Measurements from ENCODE around the gene MB.

The MB gene

DNA sequence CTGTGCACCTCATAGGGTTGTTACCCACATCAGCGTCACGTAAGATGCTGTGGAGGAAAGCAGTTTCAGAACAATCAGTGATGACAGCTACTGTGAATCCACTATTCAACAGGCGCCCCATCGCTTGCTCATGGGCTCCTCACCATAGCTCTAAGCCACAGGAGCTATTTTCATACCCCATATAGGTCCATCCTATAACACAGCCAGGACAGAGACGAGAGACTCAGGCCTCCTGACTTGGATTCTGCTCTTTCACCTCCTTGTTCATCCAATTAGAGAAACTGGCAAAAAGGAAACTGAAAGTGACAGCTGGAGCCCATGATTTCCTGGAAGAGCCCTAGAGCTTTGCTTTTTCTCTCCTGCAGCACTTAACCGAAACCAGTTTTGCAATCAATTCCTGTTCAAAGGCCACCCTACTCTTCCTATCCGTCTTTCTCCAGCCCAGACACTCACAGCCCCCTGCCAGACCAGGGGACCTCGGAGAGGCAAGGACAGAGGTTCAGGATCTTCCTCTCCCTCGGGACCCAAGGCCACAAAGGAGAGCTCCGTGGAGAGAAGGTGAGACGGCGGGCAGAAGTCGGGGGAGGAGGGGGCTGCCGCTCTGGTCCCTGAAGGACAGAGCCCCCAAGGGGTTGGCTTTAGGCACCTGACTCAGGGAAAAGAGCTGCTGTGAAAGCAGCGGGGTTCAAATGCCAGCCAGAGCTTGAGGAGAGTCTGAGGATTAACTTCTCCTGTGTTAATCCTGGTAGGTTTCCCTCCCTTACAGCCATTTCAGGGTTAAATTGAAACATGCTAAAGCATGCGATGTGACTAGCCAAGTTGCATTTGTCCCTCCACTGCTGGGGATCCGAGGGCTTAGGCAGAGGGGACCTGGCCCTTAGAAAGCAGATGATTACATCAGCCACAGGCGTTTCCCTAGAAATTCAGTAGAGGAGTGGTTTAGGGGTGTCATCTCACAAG is 31.2 kb upstream of the MB start, which contains the start of gene APOL6:
Gene APOL6, plus strand, starts transcription at position 381 of the 960 bp plus-strand sequence. CDS start 7,980 bp downstream, outside the sequence.
- TF ChIP-seq, protein P1, sequence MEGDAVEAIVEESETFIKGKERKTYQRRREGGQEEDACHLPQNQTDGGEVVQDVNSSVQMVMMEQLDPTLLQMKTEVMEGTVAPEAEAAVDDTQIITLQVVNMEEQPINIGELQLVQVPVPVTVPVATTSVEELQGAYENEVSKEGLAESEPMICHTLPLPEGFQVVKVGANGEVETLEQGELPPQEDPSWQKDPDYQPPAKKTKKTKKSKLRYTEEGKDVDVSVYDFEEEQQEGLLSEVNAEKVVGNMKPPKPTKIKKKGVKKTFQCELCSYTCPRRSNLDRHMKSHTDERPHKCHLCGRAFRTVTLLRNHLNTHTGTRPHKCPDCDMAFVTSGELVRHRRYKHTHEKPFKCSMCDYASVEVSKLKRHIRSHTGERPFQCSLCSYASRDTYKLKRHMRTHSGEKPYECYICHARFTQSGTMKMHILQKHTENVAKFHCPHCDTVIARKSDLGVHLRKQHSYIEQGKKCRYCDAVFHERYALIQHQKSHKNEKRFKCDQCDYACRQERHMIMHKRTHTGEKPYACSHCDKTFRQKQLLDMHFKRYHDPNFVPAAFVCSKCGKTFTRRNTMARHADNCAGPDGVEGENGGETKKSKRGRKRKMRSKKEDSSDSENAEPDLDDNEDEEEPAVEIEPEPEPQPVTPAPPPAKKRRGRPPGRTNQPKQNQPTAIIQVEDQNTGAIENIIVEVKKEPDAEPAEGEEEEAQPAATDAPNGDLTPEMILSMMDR (IDR thresholded peaks at IDR 0.05; ENCODE audit: insufficient read depth, missing control alignments) = no peak
- FAIRE-seq (no peak), DNase-seq (ENCODE audit: insufficient read length, low spot score) (no peak)

DNA sequence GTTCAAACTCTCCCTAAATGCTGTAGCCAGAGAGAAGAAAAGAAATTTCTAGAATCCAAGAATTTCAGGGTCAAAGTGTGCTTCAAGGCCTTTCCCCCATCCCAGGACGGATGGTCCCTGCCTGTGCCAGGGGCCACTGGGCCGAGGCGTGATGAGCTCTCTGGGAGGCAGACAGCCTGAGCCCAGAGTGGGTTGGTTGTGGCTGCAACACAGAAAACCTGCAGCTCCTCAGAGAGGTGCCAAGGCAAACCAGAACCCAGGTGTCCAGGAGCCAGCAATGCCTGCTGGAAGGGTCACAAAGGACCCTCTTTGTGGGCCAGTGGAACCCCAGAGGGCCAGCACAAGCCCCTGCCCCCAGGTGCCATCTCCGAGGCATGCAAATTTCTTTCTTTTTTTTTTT is 28.5 kb upstream of the MB start:
- TF ChIP-seq, protein P1 (IDR thresholded peaks at IDR 0.05; ENCODE audit: insufficient read depth, missing control alignments) = no peak
- DNase-seq (ENCODE audit: insufficient read length, low spot score) (no peak), FAIRE-seq (no peak)

DNA sequence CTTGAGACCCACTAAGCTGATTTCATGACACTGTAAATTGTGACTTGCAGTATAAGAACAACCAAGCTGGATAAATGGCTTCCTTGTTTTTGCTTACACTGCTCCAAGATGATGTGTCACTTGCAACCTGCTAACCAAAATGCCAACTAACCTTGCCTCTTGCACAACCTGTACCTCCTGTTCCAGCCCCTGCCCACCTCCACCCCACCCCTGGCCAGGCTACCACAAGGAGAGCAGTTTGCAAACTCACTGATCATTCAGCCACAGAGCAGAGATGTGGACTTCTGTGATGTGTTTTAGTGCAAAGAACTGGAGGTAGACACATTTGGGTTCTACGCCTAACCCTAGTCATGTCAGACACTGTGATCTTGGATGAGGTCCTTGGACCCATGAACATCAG is 26.9 kb upstream of the MB start:
- no peak for DNase-seq (ENCODE audit: insufficient read length, low spot score)
- FAIRE-seq = no peak
- TF ChIP-seq, protein P1 (IDR thresholded peaks at IDR 0.05; ENCODE audit: insufficient read depth, missing control alignments) = no peak

DNA sequence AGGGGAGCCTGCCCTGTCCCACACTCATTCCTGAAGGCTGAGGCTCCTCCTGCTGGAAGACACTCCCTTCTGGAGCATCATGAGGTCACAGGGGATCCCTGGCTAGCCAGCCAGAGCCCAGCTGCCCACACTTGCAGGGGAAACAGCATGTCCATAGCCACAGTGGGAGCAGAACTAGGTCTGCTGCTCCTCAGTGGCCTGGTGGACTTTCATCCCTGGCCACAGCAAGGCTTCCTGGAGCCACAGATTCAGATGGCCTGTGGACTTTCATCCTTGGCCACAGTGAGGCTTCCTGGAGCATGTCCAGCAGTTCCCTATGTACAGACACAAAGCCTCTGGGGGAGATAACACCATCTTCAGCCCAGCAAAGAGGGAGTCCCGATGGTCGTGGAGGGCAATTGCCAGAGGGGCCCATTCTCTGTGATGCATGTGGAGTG is 25.2 kb upstream of the MB start:
- TF ChIP-seq, protein P1 (IDR thresholded peaks at IDR 0.05; ENCODE audit: insufficient read depth, missing control alignments) = no peak
- FAIRE-seq (no peak), DNase-seq (ENCODE audit: insufficient read length, low spot score) (no peak)

DNA sequence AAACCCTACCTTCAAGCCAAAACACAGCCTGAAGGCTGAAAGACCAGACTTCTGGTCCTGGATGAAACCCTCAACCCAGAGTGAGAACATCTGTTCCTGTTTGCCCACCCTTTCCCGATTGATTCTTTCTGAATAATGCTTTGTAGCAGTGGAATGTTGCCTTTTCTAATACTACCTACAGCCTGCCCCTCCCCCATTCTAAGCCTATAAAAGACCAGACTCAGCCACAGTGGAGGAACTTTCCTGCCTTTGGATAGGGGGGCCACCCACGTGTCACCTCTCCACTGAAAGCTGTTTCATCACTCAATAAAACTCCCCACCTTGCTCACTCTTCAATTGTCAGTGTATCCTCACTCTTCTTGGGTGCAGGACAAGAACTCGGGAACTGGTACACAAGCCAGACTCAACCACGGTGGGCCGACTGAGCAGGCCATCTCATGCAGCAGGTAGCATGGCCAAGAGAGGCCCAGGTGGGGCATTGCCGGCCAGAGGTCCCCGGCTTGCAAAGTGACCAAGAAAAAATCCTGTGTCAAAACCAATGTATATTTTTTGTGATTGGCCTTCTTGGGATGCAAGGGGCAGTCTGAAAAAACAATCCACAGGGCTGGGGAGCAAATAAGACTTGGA is 24.5 kb upstream of the MB start:
- TF ChIP-seq, protein P1 (IDR thresholded peaks at IDR 0.05; ENCODE audit: insufficient read depth, missing control alignments) = no peak
- DNase-seq (ENCODE audit: insufficient read length, low spot score) = no peak
- no peak for FAIRE-seq

DNA sequence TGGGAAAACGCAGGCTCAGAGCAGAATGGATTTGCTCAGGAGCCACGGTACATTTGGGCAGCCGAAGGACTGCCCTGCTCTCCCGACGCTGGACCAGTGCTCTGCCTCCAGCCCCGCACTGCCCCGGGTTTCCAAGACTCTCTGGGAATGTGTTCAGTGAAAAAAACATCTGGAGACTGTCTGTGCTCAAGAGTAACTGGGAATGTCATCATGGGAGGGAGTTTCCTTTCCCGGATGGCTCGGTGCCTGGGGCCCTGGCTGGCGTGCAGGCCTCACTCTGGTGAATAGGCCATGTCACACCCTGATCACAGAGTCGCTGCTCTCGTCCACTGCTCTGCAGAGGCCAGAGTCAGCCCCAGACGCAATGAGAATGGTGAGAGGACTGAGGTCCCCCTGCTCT is 21.3 kb upstream of the MB start:
- TF ChIP-seq, protein P1 (IDR thresholded peaks at IDR 0.05; ENCODE audit: insufficient read depth, missing control alignments) = no peak
- no peak for DNase-seq (ENCODE audit: insufficient read length, low spot score)
- FAIRE-seq = no peak
